Transverse colon (tissue), 4 donors: ENCODE measurements around the gene HSD11B1. TPM values are rescaled to one million over a fixed set of nuclear protein-coding genes. Genes with fewer than 3 reads are reported as not detected.

Source experiments
- DNase-seq: peaks from one replicate; pipeline ENCODE4 v3.0.0-alpha.2; 2019
- H3K27ac ChIP-seq, 4 donors: fragments of 200-600 bp; sonication (generic); 2 replicates each; pipeline ENCODE4 v1.5.1; 2016 to 2018; ENCODE audit warnings: inconsistent platforms in 4 of 4
- H3K27me3 ChIP-seq: fragments of 200-600 bp; sonication (generic); 2 replicates; pipeline ENCODE4 v1.5.1; 2017; ENCODE audit warnings: inconsistent platforms
- H3K36me3 ChIP-seq, 4 donors: fragments of 200-600 bp; sonication (generic); 2 replicates each; pipeline ENCODE4 v1.5.1; 2017 to 2019; ENCODE audit warnings: inconsistent platforms in 4 of 4
- H3K4me1 ChIP-seq, 4 donors: fragments of 200-600 bp; sonication (generic); 2 replicates each; pipeline ENCODE4 v1.5.1; 2017 to 2020; ENCODE audit warnings: inconsistent platforms in 4 of 4
- H3K4me3 ChIP-seq, 4 donors: fragments of 200-600 bp; sonication (generic); 1 replicate in 1 of 4; 2 replicates in 3 of 4; pipeline versions ENCODE4 v1.5.1 to v1.6.1; 2017 to 2019; ENCODE audit warnings: inconsistent platforms in 4 of 4
- H3K9me3 ChIP-seq, 2 donors: fragments of 200-600 bp; sonication (generic); 2 replicates each; pipeline ENCODE4 v1.5.1; 2017 to 2019; ENCODE audit warnings: inconsistent platforms in 2 of 2
- CTCF ChIP-seq, 5 experiments: fragments of 200-600 bp in 3 of 5; fragments of 450-650 bp in 2 of 5; sonication (generic) in 3 of 5; IDR thresholded peaks; 1 replicate in 2 of 5; 2 replicates in 3 of 5; pipeline ENCODE4 v1.5.1; 2016 to 2017; ENCODE audit warnings: antibody characterized with exemption in 5 of 5, inconsistent platforms in 3 of 5, mild to moderate bottlenecking in 2 of 5, moderate library complexity in 1 of 5
- EP300 ChIP-seq: sonication (generic); formaldehyde crosslinking; IDR thresholded peaks from one replicate; pipeline ENCODE4 v1.6.1; 2017; ENCODE audit warnings: antibody characterized with exemption, low read depth
- POLR2A ChIP-seq: fragments of 450-650 bp; IDR thresholded peaks from one replicate; pipeline ENCODE4 v1.6.1; 2016; ENCODE audit warnings: antibody characterized with exemption, mild to moderate bottlenecking, moderate library complexity
- POLR2AphosphoS5 ChIP-seq, 3 donors: sonication (generic); formaldehyde crosslinking; IDR thresholded peaks; one replicate each; pipeline ENCODE4 v1.6.1; 2016; ENCODE audit warnings: antibody characterized with exemption in 3 of 3
- WGBS, 2 donors: methylation state at CpG; one replicate each; pipeline ENCODE4 v1.1.5; 2018; ENCODE audit warnings: low coverage in 1 of 2; 5-methylcytosine and 5-hydroxymethylcytosine counted together
- in situ Hi-C, 4 donors: fragments of 200-750 bp; cut with MboI; loops; one replicate each; pipeline versions ENCODE4 v1.15.0 to v1.15.1; 2017; ENCODE audit warnings: low sequenced_read_pairs in 3 of 4, low pct_ligation_motif_present in 1 of 4, low pct_unique_long_range_greater_than_20kb in 1 of 4
- intact Hi-C: fragments of 100-400 bp; cut with DNase I; formaldehyde crosslinking; loops from one replicate; pipeline ENCODE4 v1.15.1; 2023; ENCODE audit warnings: low total_unique reads
- total RNA-seq, 4 donors: library from RNA; depleted of rRNA; stranded (reverse); fragments of >200 nt; gene quantifications; one replicate each; pipeline ENCODE4 v1.1.0, GENCODE V29; 2016

Gene HSD11B1
- total RNA-seq, 4 donors from 2014 or later, result 1.5 to 3.7 (median 2.6) TPM; not detected in 1

- no peak overlapping the region for H3K27ac ChIP-seq
- peaks cover 0 to 21% (median 2%) of the 10 kb centered on the region in 4 donors for H3K4me1 ChIP-seq
Measured at GRCh38 chr1:209659909-209660308, 44.7 kb upstream of the HSD11B1 start.

DNA sequence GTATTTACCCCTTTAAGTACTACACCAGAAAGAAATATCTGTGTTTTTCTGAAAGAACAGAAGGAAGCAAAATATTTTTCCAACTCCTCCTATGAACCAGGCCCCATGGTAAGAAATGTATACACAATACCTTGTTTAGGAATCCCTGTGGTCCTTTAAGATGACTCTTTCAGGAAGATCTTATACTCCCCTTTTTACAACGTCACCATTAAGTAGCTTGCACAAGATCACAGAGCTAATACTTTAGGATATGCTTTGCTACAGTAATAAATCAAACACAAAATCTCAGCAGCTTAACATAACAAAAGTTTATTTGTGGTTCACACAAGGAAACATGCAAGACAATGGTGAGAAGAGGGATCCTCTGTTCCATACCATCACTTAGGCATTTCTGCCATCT lies 43.6 kb upstream of the HSD11B1 start:
- no peak overlapping the region for H3K4me3 ChIP-seq
- no peak for DNase-seq
- no peak for TF ChIP-seq EP300
- no peak for TF ChIP-seq POLR2A
- TF ChIP-seq POLR2AphosphoS5 (IDR thresholded peaks at IDR 0.05), result no peak
- no peak for TF ChIP-seq CTCF (IDR thresholded peaks at IDR 0.05)
- no peaks in the 10 kb centered on the region for H3K27me3 ChIP-seq
- 55 to 75% methylated on average over 1 of the region's 1 CpG for WGBS, 2 donors
- intact Hi-C loops, result no loop called here
- H3K27ac ChIP-seq, result no peak overlapping the region
- in situ Hi-C loops, result no loop called here
- no peaks in the 10 kb centered on the region for H3K9me3 ChIP-seq
- no peaks in the 10 kb centered on the region for H3K36me3 ChIP-seq
- H3K4me1 ChIP-seq, result peaks cover 0 to 21% (median 2%) of the 10 kb centered on the region in 4 donors

More at GRCh38 chr1:209659909-209660308, 44.7 kb upstream of the HSD11B1 start:
- no peak for DNase-seq
- Histone ChIP-seq H3K9me3 (no peaks in the 10 kb centered on the region), H3K27me3 (no peaks in the 10 kb centered on the region), H3K4me3 (no peak overlapping the region), H3K36me3 (no peaks in the 10 kb centered on the region)
- TF ChIP-seq EP300 (no peak), POLR2A (no peak), CTCF (IDR thresholded peaks at IDR 0.05) (no peak), POLR2AphosphoS5 (IDR thresholded peaks at IDR 0.05) (no peak)
- in situ Hi-C loops, result no loop called here
- 35 to 49% methylated on average over 2 to 5 of the region's 5 CpGs for WGBS, 2 donors
- intact Hi-C loops, result no loop called here

- 32 to 60% methylated on average over 3 of the region's 3 CpGs for WGBS, 2 donors
- in situ Hi-C loops, result no loop called here
- intact Hi-C loops, result no loop called here
- Histone ChIP-seq H3K9me3 (no peaks in the 10 kb centered on the region), H3K4me1 (peaks cover 0 to 21% (median 2%) of the 10 kb centered on the region in 4 donors), H3K27ac (no peak overlapping the region), H3K4me3 (no peak overlapping the region), H3K36me3 (no peaks in the 10 kb centered on the region), H3K27me3 (no peaks in the 10 kb centered on the region)
- TF ChIP-seq CTCF (IDR thresholded peaks at IDR 0.05) (no peak), POLR2A (no peak), POLR2AphosphoS5 (IDR thresholded peaks at IDR 0.05) (no peak), EP300 (no peak)
- DNase-seq, result no peak
Measured at GRCh38 chr1:209662879-209663327, 41.7 kb upstream of the HSD11B1 start.

DNA sequence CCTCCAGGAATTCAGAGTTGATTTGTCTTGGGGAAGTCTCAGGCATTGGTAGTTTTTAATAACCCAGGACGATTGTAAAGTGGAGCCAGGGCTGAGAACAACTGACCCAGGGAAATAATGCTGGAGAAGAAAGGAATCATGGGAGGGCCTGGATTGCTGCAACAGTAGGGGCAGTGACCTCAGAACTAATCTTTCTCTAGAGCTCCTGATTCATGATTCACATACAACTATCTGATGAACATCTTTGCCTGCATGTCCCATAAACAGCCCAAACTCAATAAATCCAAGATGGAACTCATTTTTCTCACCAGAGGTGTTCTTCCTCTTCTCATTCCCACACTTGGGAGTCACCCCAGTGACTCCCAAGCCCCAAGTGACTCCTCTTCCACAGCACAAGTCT lies 37.5 kb upstream of the HSD11B1 start:
- no peak for DNase-seq
- no peaks in the 10 kb centered on the region for H3K36me3 ChIP-seq
- no peak overlapping the region for H3K4me3 ChIP-seq
- TF ChIP-seq CTCF (IDR thresholded peaks at IDR 0.05) (no peak), POLR2AphosphoS5 (IDR thresholded peaks at IDR 0.05) (no peak), EP300 (no peak), POLR2A (no peak)
- in situ Hi-C loops, result no loop called here
- H3K9me3 ChIP-seq, result no peaks in the 10 kb centered on the region
- intact Hi-C loops, result no loop called here
- no peak overlapping the region for H3K27ac ChIP-seq
- peaks cover 0 to 5% (median 2%) of the 10 kb centered on the region in 4 donors for H3K4me1 ChIP-seq
- H3K27me3 ChIP-seq, result no peaks in the 10 kb centered on the region
- 80 to 85% methylated on average over 1 of the region's 1 CpG for WGBS, 2 donors
